Right lobe of liver (tissue), 4 donors: ENCODE data around the gene DNER.

Source experiments
- CTCF ChIP-seq, 4 donors: fragments of 200-600 bp in 3 of 4; fragments of 450-650 bp in 1 of 4; IDR thresholded peaks; one replicate each; pipeline versions ENCODE4 v1.5.1 to v1.8.0; 2016 to 2022; ENCODE audit warnings: antibody characterized with exemption in 4 of 4, mild to moderate bottlenecking in 2 of 4
- POLR2A ChIP-seq: fragments of 450-650 bp; IDR thresholded peaks from one replicate; pipeline ENCODE4 v1.6.1; 2017; ENCODE audit warnings: antibody characterized with exemption, mild to moderate bottlenecking
- donor health status: DM: no; HTN: no; CAD: no.
- donor health status: DM: no; HTN: no; CAD: no.
- donor health status: DM: no; HTN: yes; CAD: no.

GRCh38 chr2:229636571-229636970, 77.8 kb downstream of the DNER start:
- TF ChIP-seq CTCF (IDR thresholded peaks at IDR 0.05), result no peak
- TF ChIP-seq POLR2A, result no peak
